Measurements from ENCODE around the gene SNTB2. TPM values are rescaled to one million over a fixed set of nuclear protein-coding genes. Genes with fewer than 3 reads are reported as not detected.

The SNTB2 gene
- total and polyA plus RNA-seq, 2 of the 8 experiments (the other 6 are each of a cell fraction or from before 2014, with no cell fraction given) = 6.0 to 16.1 TPM

DNA sequence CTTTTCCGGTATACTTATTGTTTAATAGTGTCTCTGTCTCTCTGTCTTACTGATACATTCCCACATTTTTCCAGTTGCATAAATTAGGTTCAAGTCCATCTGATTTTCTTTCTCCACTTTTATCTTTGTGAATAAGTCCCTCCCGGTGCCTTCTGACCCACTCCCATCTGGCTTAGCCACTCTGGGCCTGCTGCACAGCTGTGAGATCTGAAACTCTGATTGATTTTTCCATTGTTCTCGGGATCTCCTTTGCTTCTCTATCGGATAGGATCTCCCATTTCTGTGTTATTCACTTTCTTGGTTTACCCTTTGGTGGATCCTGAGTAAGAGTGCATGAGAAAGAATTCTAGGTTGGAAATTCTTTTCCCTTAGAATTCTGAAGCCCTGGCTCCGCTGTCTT, 46.0 kb upstream of the SNTB2 start:
- H3K27me3 ChIP-seq (replicated peaks in 1 of 4; ENCODE audit: control insufficient read depth in 3 of 4, extremely low read depth in 1 of 4, insufficient read depth in 3 of 4, low read length in 3 of 4) = no peaks in the 10 kb centered on the region
- H3K79me2 ChIP-seq (ENCODE audit: control insufficient read depth in 1 of 2, insufficient read depth in 2 of 2, low read length in 2 of 2) = peaks cover 0 to 26% of the 10 kb centered on the region in 2 experiments; a peak in 2 of 4 replicates
- ChIA-PET CTCF (ENCODE audit: partially characterized antibody) (interaction anchor here (0.6 to 1.4 kb wide), 5 partner anchors 10 to 148 kb away, joined by 3 to 6 read pairs (median 3); no protein-coding TSS in a partner anchor), POLR2A (ENCODE audit: partially characterized antibody) (interaction anchor here (0.6 to 1.7 kb wide), 3 partner anchors 8 to 353 kb away, joined by 3 to 4 read pairs (median 3); partner anchors contain the start of genes CHTF8 and UTP4)
- H2BK20ac ChIP-seq (ENCODE audit: low read length) = no peak overlapping the region
- no peak overlapping the region for H2BK120ac ChIP-seq (replicated peaks; ENCODE audit: low read depth, low read length)
- no peak overlapping the region for H3K4ac ChIP-seq (replicated peaks; ENCODE audit: insufficient read length, low read depth, low read length)
- H2AK5ac ChIP-seq (ENCODE audit: low read depth, low read length) = no peak overlapping the region
- H2BK5ac ChIP-seq (ENCODE audit: low read depth, low read length) = no peak overlapping the region
- no peak overlapping the region for H2BK15ac ChIP-seq (ENCODE audit: low read length)
- no peaks in the 10 kb centered on the region for H3K9me3 ChIP-seq (ENCODE audit: insufficient read depth in 2 of 2, low read depth in 1 of 2, low read length in 1 of 2)
- no peak for DNase-seq (ENCODE audit: low read depth in 1 of 2, low spot score in 2 of 2)
- H4K91ac ChIP-seq (replicated peaks; ENCODE audit: insufficient read length, low read length) = no peak overlapping the region
- H3K4me1 ChIP-seq (replicated peaks in 1 of 4; ENCODE audit: control insufficient read depth in 3 of 4, insufficient read depth in 4 of 4, low read length in 3 of 4) = no peaks in the 10 kb centered on the region
- H4K20me1 ChIP-seq (replicated peaks in 1 of 2; ENCODE audit: control insufficient read depth in 1 of 2, insufficient read depth in 2 of 2, low read length in 2 of 2) = peaks cover 4 to 5% of the 10 kb centered on the region in 2 experiments
- H3K9ac ChIP-seq (replicated peaks in 1 of 4; ENCODE audit: extremely low read depth in 1 of 4, low read depth in 3 of 4, low read length in 3 of 4) = no peak overlapping the region
- no peak overlapping the region for H3K18ac ChIP-seq (ENCODE audit: extremely low read depth, low read length)
- FAIRE-seq = no peak
- H4K8ac ChIP-seq (ENCODE audit: extremely low read depth, insufficient read depth, low read length) = no peak overlapping the region
- peaks cover 33 to 84% (median 72%) of the 10 kb centered on the region in 4 experiments for H3K36me3 ChIP-seq (ENCODE audit: control insufficient read depth in 2 of 4, insufficient read depth in 4 of 4, low read length in 3 of 4)
- no peak overlapping the region for H2AFZ ChIP-seq (ENCODE audit: low read length)
- no peak overlapping the region for H2BK12ac ChIP-seq (ENCODE audit: low read depth, low read length)
- H3K4me2 ChIP-seq (ENCODE audit: insufficient read depth in 1 of 2, low read depth in 2 of 2, low read length in 2 of 2) = no peak overlapping the region
- no peak overlapping the region for H3K56ac ChIP-seq (replicated peaks; ENCODE audit: insufficient read length, low read depth, low read length)
- no peak overlapping the region for H3K23ac ChIP-seq (ENCODE audit: insufficient read length)
- TF ChIP-seq JUND (IDR thresholded peaks at IDR 0.05; ENCODE audit: low read length) = no peak
- TF ChIP-seq HDAC6 (IDR thresholded peaks at IDR 0.05; ENCODE audit: low read depth, low read length) = no peak
- TF ChIP-seq, protein P1, sequence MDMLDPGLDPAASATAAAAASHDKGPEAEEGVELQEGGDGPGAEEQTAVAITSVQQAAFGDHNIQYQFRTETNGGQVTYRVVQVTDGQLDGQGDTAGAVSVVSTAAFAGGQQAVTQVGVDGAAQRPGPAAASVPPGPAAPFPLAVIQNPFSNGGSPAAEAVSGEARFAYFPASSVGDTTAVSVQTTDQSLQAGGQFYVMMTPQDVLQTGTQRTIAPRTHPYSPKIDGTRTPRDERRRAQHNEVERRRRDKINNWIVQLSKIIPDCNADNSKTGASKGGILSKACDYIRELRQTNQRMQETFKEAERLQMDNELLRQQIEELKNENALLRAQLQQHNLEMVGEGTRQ (IDR thresholded peaks at IDR 0.05; ENCODE audit: low read length) = no peak
- no peak for TF ChIP-seq GTF2F1 (IDR thresholded peaks at IDR 0.05; ENCODE audit: borderline replicate concordance, low read depth, low read length)
- TF ChIP-seq SIRT6 (IDR thresholded peaks at IDR 0.05; ENCODE audit: low read length) = no peak
- TF ChIP-seq, protein P2, sequence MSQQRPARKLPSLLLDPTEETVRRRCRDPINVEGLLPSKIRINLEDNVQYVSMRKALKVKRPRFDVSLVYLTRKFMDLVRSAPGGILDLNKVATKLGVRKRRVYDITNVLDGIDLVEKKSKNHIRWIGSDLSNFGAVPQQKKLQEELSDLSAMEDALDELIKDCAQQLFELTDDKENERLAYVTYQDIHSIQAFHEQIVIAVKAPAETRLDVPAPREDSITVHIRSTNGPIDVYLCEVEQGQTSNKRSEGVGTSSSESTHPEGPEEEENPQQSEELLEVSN (IDR thresholded peaks at IDR 0.05) = no peak
- no peak for TF ChIP-seq KDM4A (IDR thresholded peaks at IDR 0.05; ENCODE audit: low read depth, low read length, severe bottlenecking)
- no peak for TF ChIP-seq POU5F1 (IDR thresholded peaks at IDR 0.05; ENCODE audit: low read depth, low read length)
- TF ChIP-seq RXRA (IDR thresholded peaks at IDR 0.05; ENCODE audit: insufficient read depth, low read depth, low read length) = no peak
- TF ChIP-seq ZNF274 (IDR thresholded peaks at IDR 0.05; ENCODE audit: borderline replicate concordance, extremely low read depth, low read length) = no peak
- 90% methylated on average over 5 of the region's 5 CpGs; no CpG with 5 or more reads in 1 of the 2 experiments for WGBS, 2 experiments (ENCODE audit: extremely low coverage in 1 of 2, insufficient coverage in 1 of 2, insufficient read length in 1 of 2, insufficient replicate concordance in 2 of 2, low coverage in 1 of 2, low lambda C conversion rate in 2 of 2, missing lambda C conversion rate in 1 of 2)
- H3K27ac ChIP-seq (ENCODE audit: low read depth, low read length) = no peak overlapping the region
- H3K79me1 ChIP-seq (ENCODE audit: low read depth, low read length) = no peaks in the 10 kb centered on the region; the same call in 1 of the 2 replicates
- no peak overlapping the region for H3K14ac ChIP-seq (ENCODE audit: insufficient read length)
- H3K23me2 ChIP-seq (ENCODE audit: low read depth, low read length) = no peaks in the 10 kb centered on the region
- no peak overlapping the region for H3K4me3 ChIP-seq (ENCODE audit: extremely low read depth in 1 of 4, insufficient read depth in 2 of 4, low read depth in 3 of 4, low read length in 4 of 4)
- H4K5ac ChIP-seq (ENCODE audit: insufficient read length, low read depth, low read length) = no peak overlapping the region
